Measurements from ENCODE around the gene DAGLB. TPM values are rescaled to one million over a fixed set of nuclear protein-coding genes. Genes with fewer than 3 reads are reported as not detected.

Gene DAGLB
- total and polyA plus RNA-seq, 2 of the 8 experiments (the other 6 are each of a cell fraction or from before 2014, with no cell fraction given) = 27.0 to 39.6 TPM

DNA sequence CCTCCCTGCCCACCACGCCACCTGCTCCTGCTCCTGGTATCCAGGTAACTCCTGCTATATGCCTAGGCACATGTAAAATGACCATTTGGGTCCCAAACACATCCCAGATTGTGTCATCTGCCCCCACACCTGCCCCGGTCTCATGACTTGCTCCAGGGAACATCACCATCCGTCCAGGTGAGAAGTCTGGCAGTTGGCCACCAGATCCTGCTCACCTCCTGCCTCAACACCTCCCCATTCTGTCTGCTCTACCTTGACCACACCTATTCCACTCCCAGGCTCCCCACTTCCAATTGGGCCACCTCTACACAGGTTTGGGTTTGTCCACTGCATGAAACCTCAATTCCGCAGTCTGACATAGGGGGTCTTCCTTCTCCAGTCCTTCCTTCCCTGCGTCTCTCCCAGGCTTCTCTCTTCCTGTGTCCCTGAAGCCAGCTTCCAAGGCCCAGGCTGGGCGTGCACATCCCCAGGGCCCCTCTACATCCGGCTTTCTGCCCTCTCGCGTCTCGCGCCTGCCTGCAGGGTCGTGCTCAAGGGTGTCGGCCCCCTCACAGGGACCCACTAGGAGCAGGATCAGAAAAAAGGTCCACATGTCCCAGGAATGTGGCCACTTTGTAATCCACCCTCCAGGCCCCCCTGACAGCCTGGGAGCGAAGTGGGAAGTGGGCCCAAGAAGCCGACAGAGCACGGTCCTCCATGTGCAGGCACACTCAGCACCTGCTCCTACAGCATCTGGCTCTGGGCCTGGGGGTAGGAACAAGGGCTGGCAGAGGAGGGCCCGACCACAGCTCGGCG lies 49.3 kb upstream of the DAGLB start:
- CTCF ChIA-PET (ENCODE audit: partially characterized antibody) = interaction anchor here (1.1 kb wide), 1 partner anchor 19 kb away, joined by 3 read pairs; no protein-coding TSS in a partner anchor
- POLR2A ChIA-PET (ENCODE audit: partially characterized antibody) = interaction anchor here (1.7 kb wide), 1 partner anchor 8 kb away, joined by 6 read pairs; no protein-coding TSS in a partner anchor
- FAIRE-seq = no peak
- TF ChIP-seq SP4 (IDR thresholded peaks at IDR 0.05; ENCODE audit: low read length) (no peak), SIX5 (IDR thresholded peaks at IDR 0.05; ENCODE audit: low read depth, low read length) (no peak)

More for the DNA sequence above, 49.3 kb upstream of the DAGLB start:
- no peak overlapping the region for H3K14ac ChIP-seq (ENCODE audit: insufficient read length)
- H2BK5ac ChIP-seq (ENCODE audit: low read depth, low read length) = no peak overlapping the region
- H2BK15ac ChIP-seq (ENCODE audit: low read length) = no peak overlapping the region
- H3K9me3 ChIP-seq (ENCODE audit: insufficient read depth in 2 of 2, low read depth in 1 of 2, low read length in 1 of 2) = no peaks in the 10 kb centered on the region
- no peak overlapping the region for H2AK5ac ChIP-seq (ENCODE audit: low read depth, low read length)
- no peak overlapping the region for H4K91ac ChIP-seq (replicated peaks; ENCODE audit: insufficient read length, low read length)
- no peak overlapping the region for H3K56ac ChIP-seq (replicated peaks; ENCODE audit: insufficient read length, low read depth, low read length)
- peaks cover 0 to 2% (median 0%) of the 10 kb centered on the region in 4 experiments; a peak in 1 of 7 replicates for H3K4me1 ChIP-seq (replicated peaks in 1 of 4; ENCODE audit: control insufficient read depth in 3 of 4, insufficient read depth in 4 of 4, low read length in 3 of 4)
- H3K79me1 ChIP-seq (ENCODE audit: low read depth, low read length) = no peaks in the 10 kb centered on the region
- no peak overlapping the region for H3K4ac ChIP-seq (replicated peaks; ENCODE audit: insufficient read length, low read depth, low read length)
- H4K20me1 ChIP-seq (replicated peaks in 1 of 2; ENCODE audit: control insufficient read depth in 1 of 2, insufficient read depth in 2 of 2, low read length in 2 of 2) = no peaks in the 10 kb centered on the region
- no peak overlapping the region for H2BK12ac ChIP-seq (ENCODE audit: low read depth, low read length)
- no peak overlapping the region for H3K4me3 ChIP-seq (ENCODE audit: extremely low read depth in 1 of 4, insufficient read depth in 2 of 4, low read depth in 3 of 4, low read length in 4 of 4)
- 90% methylated on average over 19 of the region's 19 CpGs; no CpG with 5 or more reads in 1 of the 2 experiments for WGBS, 2 experiments (ENCODE audit: extremely low coverage in 1 of 2, insufficient coverage in 1 of 2, insufficient read length in 1 of 2, insufficient replicate concordance in 2 of 2, low coverage in 1 of 2, low lambda C conversion rate in 2 of 2, missing lambda C conversion rate in 1 of 2)
- no peak overlapping the region for H2BK120ac ChIP-seq (replicated peaks; ENCODE audit: low read depth, low read length)
- H3K18ac ChIP-seq (ENCODE audit: extremely low read depth, low read length) = no peak overlapping the region
- no peak overlapping the region for H2AFZ ChIP-seq (ENCODE audit: low read length)
- H3K27ac ChIP-seq (ENCODE audit: low read depth, low read length) = no peak overlapping the region
- H4K8ac ChIP-seq (ENCODE audit: extremely low read depth, insufficient read depth, low read length) = peak overlapping the region; percentile 21; the same call in 1 of the 2 replicates
- H3K23me2 ChIP-seq (ENCODE audit: low read depth, low read length) = no peaks in the 10 kb centered on the region
- H3K27me3 ChIP-seq (replicated peaks in 1 of 4; ENCODE audit: control insufficient read depth in 3 of 4, extremely low read depth in 1 of 4, insufficient read depth in 3 of 4, low read length in 3 of 4) = no peaks in the 10 kb centered on the region
- DNase-seq (ENCODE audit: low read depth in 1 of 2, low spot score in 2 of 2) = no peak
- no peak overlapping the region for H3K4me2 ChIP-seq (ENCODE audit: insufficient read depth in 1 of 2, low read depth in 2 of 2, low read length in 2 of 2)
- no peaks in the 10 kb centered on the region; a peak in 1 of 8 replicates for H3K36me3 ChIP-seq (ENCODE audit: control insufficient read depth in 2 of 4, insufficient read depth in 4 of 4, low read length in 3 of 4)
- H3K9ac ChIP-seq (replicated peaks in 1 of 4; ENCODE audit: extremely low read depth in 1 of 4, low read depth in 3 of 4, low read length in 3 of 4) = no peak overlapping the region
- no peak overlapping the region for H4K5ac ChIP-seq (ENCODE audit: insufficient read length, low read depth, low read length)
- H2BK20ac ChIP-seq (ENCODE audit: low read length) = no peak overlapping the region
- H3K79me2 ChIP-seq (ENCODE audit: control insufficient read depth in 1 of 2, insufficient read depth in 2 of 2, low read length in 2 of 2) = peaks cover 0 to 2% of the 10 kb centered on the region in 2 experiments; a peak in 1 of 4 replicates
- no peak overlapping the region for H3K23ac ChIP-seq (ENCODE audit: insufficient read length)
